HepG2 (cell line): Measurements from ENCODE around the gene ZNF618. TPM values are rescaled to one million over a fixed set of nuclear protein-coding genes. Genes with fewer than 3 reads are reported as not detected.

Experiments
- ATAC-seq: fragments of 200-7000 bp; cut with Tn5 transposase; 3 replicates; pipeline ENCODE4 v1.9.1; 2020; ENCODE audit warnings: mild to moderate bottlenecking, moderate library complexity
- BruUV-seq: library from RNA; stranded (reverse); fragments of 400-500 nt; replicated peaks from 2 replicates; lab custom pipeline; 2021; lab: Mats Ljungman, UMichigan
- CTCF ChIA-PET: fragments of 300-600 bp; formaldehyde crosslinking; extraction: SDS; loops from one replicate; lab custom pipeline; 2021; ENCODE audit warnings: low total read pairs, inconsistent platforms, low intra/inter-chr PET ratio; lab: Yijun Ruan, JAX
- POLR2A ChIA-PET: fragments of 350-600 bp; sonication (Branson Sonifier 250); formaldehyde crosslinking; loops from one replicate; lab custom pipeline; 2020; ENCODE audit warnings: antibody characterized with exemption, inconsistent platforms; lab: Yijun Ruan, JAX
- DNase-seq: peaks from one replicate; pipeline ENCODE4 v3.0.0-alpha.2; 2015; ENCODE audit warnings: low spot score
- FAIRE-seq: peaks from 3 replicates; lab custom pipeline; 2011; peaks lifted over from hg19 to GRCh38; lab: Jason Lieb, UNC
- H2AFZ ChIP-seq: one replicate; pipeline ENCODE4 v1.6.1; 2011; ENCODE audit warnings: low read length, inconsistent platforms
- H3K27ac ChIP-seq: fragments of 300-600 bp; 3 replicates; pipeline ENCODE4 v1.8.0; 2011; ENCODE audit warnings: mixed run types, mild to moderate bottlenecking, mixed read lengths, low read length, inconsistent platforms; ENCODE audit not compliant: insufficient read depth; ENCODE audit errors: extremely low read length
- H3K27me3 ChIP-seq, 2 experiments: fragments of 200-600 bp in 1 of 2; 2 replicates in 1 of 2; 3 replicates in 1 of 2; pipeline versions ENCODE4 v1.6.0 to v1.8.0; 2011; ENCODE audit warnings: low read length in 2 of 2, mild to moderate bottlenecking in 2 of 2, moderate library complexity in 2 of 2, inconsistent platforms in 1 of 2; ENCODE audit not compliant: insufficient read depth in 2 of 2, control insufficient read depth in 1 of 2
- H3K36me3 ChIP-seq, 2 experiments: fragments of 200-600 bp in 1 of 2; replicated peaks in 1 of 2; 2 replicates in 1 of 2; 3 replicates in 1 of 2; pipeline versions ENCODE4 v1.5.1 to v1.8.0; 2011; ENCODE audit warnings: low read length in 2 of 2, inconsistent platforms in 1 of 2; ENCODE audit not compliant: insufficient read depth in 2 of 2, control insufficient read depth in 1 of 2
- H3K4me1 ChIP-seq: 2 replicates; pipeline ENCODE4 v1.5.1; 2012; ENCODE audit warnings: low read length, inconsistent platforms; ENCODE audit not compliant: insufficient read depth
- H3K4me2 ChIP-seq: 2 replicates; pipeline ENCODE4 v1.6.0; 2011; ENCODE audit warnings: low read depth, low read length, inconsistent platforms
- H3K4me3 ChIP-seq, 3 experiments: fragments of 200-600 bp in 1 of 3; sonication (generic), shearing (Covaris generic) in 1 of 3; replicated peaks in 1 of 3; 2 replicates each; pipeline ENCODE4 v1.5.1; 2011 to 2016; ENCODE audit warnings: low read length in 3 of 3, inconsistent platforms in 2 of 3, low read depth in 2 of 3, mild to moderate bottlenecking in 2 of 3, control low read depth in 1 of 3, mixed read lengths in 1 of 3; ENCODE audit not compliant: insufficient read depth in 1 of 3
- H3K79me2 ChIP-seq: one replicate; pipeline ENCODE4 v1.6.1; 2011; ENCODE audit warnings: low read length, inconsistent platforms; ENCODE audit not compliant: insufficient read depth
- H3K9ac ChIP-seq: 2 replicates; pipeline ENCODE4 v1.6.0; 2011; ENCODE audit warnings: mild to moderate bottlenecking, low read depth, low read length, inconsistent platforms; ENCODE audit not compliant: insufficient read depth
- H3K9me3 ChIP-seq: 2 replicates; pipeline ENCODE4 v1.5.1; 2012; ENCODE audit warnings: mild to moderate bottlenecking, low read length
- H4K20me1 ChIP-seq: 2 replicates; pipeline ENCODE4 v1.6.0; 2011; ENCODE audit warnings: inconsistent platforms, mild to moderate bottlenecking, low read length, moderate library complexity; ENCODE audit not compliant: insufficient read depth
- CREB1 ChIP-seq, 2 experiments: fragments of 450-650 bp in 1 of 2; IDR thresholded peaks; 2 replicates each; pipeline ENCODE4 v1.6.1; 2016 to 2017; ENCODE audit warnings: control low read depth in 1 of 2, mild to moderate bottlenecking in 1 of 2, missing compliant biosample characterization in 1 of 2, missing genetic modification characterization in 1 of 2
- FOXP1 ChIP-seq, 2 experiments: fragments of 450-650 bp in 1 of 2; IDR thresholded peaks; 2 replicates each; pipeline ENCODE4 v1.6.1; 2017 to 2018; ENCODE audit warnings: antibody characterized with exemption in 1 of 2
- HCFC1 ChIP-seq: fragments of 150-350 bp; IDR thresholded peaks from 2 replicates; pipeline ENCODE4 v1.6.1; 2014; ENCODE audit warnings: low read depth, low read length
- HNRNPH1 ChIP-seq: fragments of 200-400 bp; formaldehyde crosslinking; optimal IDR thresholded peaks from 2 replicates; pipeline ENCODE3; 2017; ENCODE audit warnings: mild to moderate bottlenecking, low read depth, low read length
- MLLT10 ChIP-seq: sonication (generic); formaldehyde crosslinking; IDR thresholded peaks from 2 replicates; pipeline ENCODE4 v1.4.0; 2020; ENCODE audit warnings: missing genetic modification reagents
- SIN3A ChIP-seq: IDR thresholded peaks from 2 replicates; pipeline ENCODE4 v1.6.1; 2011; ENCODE audit warnings: low read depth, mild to moderate bottlenecking, control low read depth, low read length, borderline replicate concordance
- SKI ChIP-seq: fragments of 450-650 bp; IDR thresholded peaks from one replicate; pipeline ENCODE4 v1.6.1; 2018; ENCODE audit warnings: mild to moderate bottlenecking; ENCODE audit not compliant: partially characterized antibody
- ZBTB21 ChIP-seq: sonication (generic); formaldehyde crosslinking; IDR thresholded peaks from 2 replicates; pipeline ENCODE4 v1.4.0; 2020; ENCODE audit warnings: missing genetic modification reagents
- ZBTB38 ChIP-seq: sonication (generic); formaldehyde crosslinking; IDR thresholded peaks from 2 replicates; pipeline ENCODE4 v1.5.1; 2020; ENCODE audit warnings: mild to moderate bottlenecking, missing genetic modification reagents
- ZNF263 ChIP-seq: sonication (generic); formaldehyde crosslinking; IDR thresholded peaks from 2 replicates; pipeline ENCODE4 v1.4.0; 2020; ENCODE audit warnings: missing genetic modification reagents
- ZNF383 ChIP-seq: sonication (generic); formaldehyde crosslinking; IDR thresholded peaks from 2 replicates; pipeline ENCODE4 v1.4.0; 2020; ENCODE audit warnings: missing genetic modification reagents, mild to moderate bottlenecking, borderline replicate concordance
- ZNF550 ChIP-seq: sonication (generic); formaldehyde crosslinking; IDR thresholded peaks from 2 replicates; pipeline ENCODE4 v1.4.0; 2020; ENCODE audit warnings: mild to moderate bottlenecking, missing genetic modification reagents, borderline replicate concordance
- in situ Hi-C: cut with HindIII; loops from 2 replicates; pipeline ENCODE4 v1.10.0; 2017; ENCODE audit warnings: low pct_unique_long_range_greater_than_20kb; ENCODE audit not compliant: extremely low pct_ligation_motif_present
- intact Hi-C: fragments of 100-400 bp; cut with micrococcal nuclease; formaldehyde crosslinking; loops from one replicate; pipeline ENCODE4 v1.10.0; 2022; ENCODE audit not compliant: unreplicated experiment
- polyA plus RNA-seq, 8 experiments: library from polyadenylated mRNA; depleted of rRNA in 3 of 8; stranded (reverse) in 7 of 8; unstranded in 1 of 8; fragments of >200 nt; fragmentation: Illumina TruSeq in 4 of 8; extraction: Trizol in 4 of 8; gene quantifications; 2 replicates each; pipeline versions ENCODE4 v1.2.1 to v1.2.3, GENCODE V29; 2011 to 2016; ENCODE audit warnings: low read depth in 4 of 8, missing spikeins in 1 of 8, mixed read lengths in 1 of 8; ENCODE audit not compliant: insufficient read depth in 1 of 8
- total RNA-seq, 5 experiments: library from RNA; depleted of rRNA; stranded (reverse); fragments of >200 nt; fragmentation: Illumina TruSeq; extraction: Trizol; gene quantifications; 2 replicates each; pipeline ENCODE4 v1.2.3, GENCODE V29; 2016; ENCODE audit warnings: low read depth in 1 of 5
- TF ChIP-seq, protein P1 (sequence below): sonication (generic); formaldehyde crosslinking; IDR thresholded peaks from 2 replicates; pipeline ENCODE4 v1.4.0; 2020; ENCODE audit warnings: mild to moderate bottlenecking, missing genetic modification reagents, borderline replicate concordance
- TF ChIP-seq, protein P2 (sequence below): IDR thresholded peaks from 2 replicates; pipeline ENCODE4 v1.6.1; 2012; ENCODE audit warnings: inconsistent platforms
- TF ChIP-seq, protein P3 (sequence below): sonication (generic); formaldehyde crosslinking; IDR thresholded peaks from 2 replicates; pipeline ENCODE4 v1.8.1; 2023; ENCODE audit warnings: missing genetic modification reagents, mild to moderate bottlenecking, borderline replicate concordance
- TF ChIP-seq, protein P4 (sequence below): sonication (generic); formaldehyde crosslinking; IDR thresholded peaks from 2 replicates; pipeline ENCODE4 v1.8.0; 2022; ENCODE audit warnings: missing genetic modification reagents, mild to moderate bottlenecking, borderline replicate concordance
- TF ChIP-seq, protein P5 (sequence below): sonication (generic); formaldehyde crosslinking; IDR thresholded peaks from 2 replicates; pipeline ENCODE4 v1.8.1; 2023; ENCODE audit warnings: missing genetic modification reagents, inconsistent platforms, borderline replicate concordance
- TF ChIP-seq, protein P6 (sequence below): sonication (generic); formaldehyde crosslinking; IDR thresholded peaks from 2 replicates; pipeline ENCODE4 v1.4.0; 2020; ENCODE audit warnings: mild to moderate bottlenecking, missing genetic modification reagents

ZNF618 gene
- total and polyA plus RNA-seq, 2 of the 13 experiments (the other 11 are each of a cell fraction or from before 2014, with no cell fraction given), result 0.07 TPM

DNA sequence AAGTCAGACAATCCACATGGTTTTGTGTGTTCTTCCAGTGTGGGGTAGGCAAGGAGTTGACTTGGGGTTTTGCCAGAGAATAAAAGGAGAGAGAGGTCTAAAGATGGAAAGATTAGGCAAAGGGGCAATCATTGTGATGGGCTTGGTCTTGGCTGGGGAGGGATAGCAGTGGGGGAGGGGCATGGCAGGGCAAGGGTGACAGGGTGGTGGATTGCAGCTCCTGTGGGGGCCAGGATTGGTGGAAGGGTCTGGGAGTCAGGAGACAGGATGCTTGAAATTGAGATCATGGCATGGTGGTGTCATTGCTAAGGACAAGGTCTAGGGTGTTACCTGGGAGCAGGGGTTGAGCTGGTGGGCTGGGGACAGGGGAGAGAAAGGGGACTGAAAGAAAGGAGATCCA, 57.6 kb downstream of the ZNF618 start:
- ChIA-PET CTCF (no interaction called here), POLR2A (no interaction called here)
- no peaks in the 10 kb centered on the region for H3K4me1 ChIP-seq
- TF ChIP-seq HCFC1 (no peak), MLLT10 (CRISPR knock-in tag) (no peak), FOXP1 (IDR thresholded peaks at IDR 0.05) (no peak), FOXP1 (CRISPR knock-in tag; IDR thresholded peaks at IDR 0.05) (no peak), ZNF383 (no peak), ZNF263 (CRISPR knock-in tag) (no peak), HNRNPH1 (no peak), SKI (no peak), CREB1 (IDR thresholded peaks at IDR 0.05) (no peak), CREB1 (CRISPR knock-in tag; IDR thresholded peaks at IDR 0.05) (no peak), ZBTB38 (CRISPR knock-in tag) (no peak), ZNF550 (no peak), SIN3A (no peak), ZBTB21 (CRISPR knock-in tag) (no peak)
- TF ChIP-seq, protein P1, sequence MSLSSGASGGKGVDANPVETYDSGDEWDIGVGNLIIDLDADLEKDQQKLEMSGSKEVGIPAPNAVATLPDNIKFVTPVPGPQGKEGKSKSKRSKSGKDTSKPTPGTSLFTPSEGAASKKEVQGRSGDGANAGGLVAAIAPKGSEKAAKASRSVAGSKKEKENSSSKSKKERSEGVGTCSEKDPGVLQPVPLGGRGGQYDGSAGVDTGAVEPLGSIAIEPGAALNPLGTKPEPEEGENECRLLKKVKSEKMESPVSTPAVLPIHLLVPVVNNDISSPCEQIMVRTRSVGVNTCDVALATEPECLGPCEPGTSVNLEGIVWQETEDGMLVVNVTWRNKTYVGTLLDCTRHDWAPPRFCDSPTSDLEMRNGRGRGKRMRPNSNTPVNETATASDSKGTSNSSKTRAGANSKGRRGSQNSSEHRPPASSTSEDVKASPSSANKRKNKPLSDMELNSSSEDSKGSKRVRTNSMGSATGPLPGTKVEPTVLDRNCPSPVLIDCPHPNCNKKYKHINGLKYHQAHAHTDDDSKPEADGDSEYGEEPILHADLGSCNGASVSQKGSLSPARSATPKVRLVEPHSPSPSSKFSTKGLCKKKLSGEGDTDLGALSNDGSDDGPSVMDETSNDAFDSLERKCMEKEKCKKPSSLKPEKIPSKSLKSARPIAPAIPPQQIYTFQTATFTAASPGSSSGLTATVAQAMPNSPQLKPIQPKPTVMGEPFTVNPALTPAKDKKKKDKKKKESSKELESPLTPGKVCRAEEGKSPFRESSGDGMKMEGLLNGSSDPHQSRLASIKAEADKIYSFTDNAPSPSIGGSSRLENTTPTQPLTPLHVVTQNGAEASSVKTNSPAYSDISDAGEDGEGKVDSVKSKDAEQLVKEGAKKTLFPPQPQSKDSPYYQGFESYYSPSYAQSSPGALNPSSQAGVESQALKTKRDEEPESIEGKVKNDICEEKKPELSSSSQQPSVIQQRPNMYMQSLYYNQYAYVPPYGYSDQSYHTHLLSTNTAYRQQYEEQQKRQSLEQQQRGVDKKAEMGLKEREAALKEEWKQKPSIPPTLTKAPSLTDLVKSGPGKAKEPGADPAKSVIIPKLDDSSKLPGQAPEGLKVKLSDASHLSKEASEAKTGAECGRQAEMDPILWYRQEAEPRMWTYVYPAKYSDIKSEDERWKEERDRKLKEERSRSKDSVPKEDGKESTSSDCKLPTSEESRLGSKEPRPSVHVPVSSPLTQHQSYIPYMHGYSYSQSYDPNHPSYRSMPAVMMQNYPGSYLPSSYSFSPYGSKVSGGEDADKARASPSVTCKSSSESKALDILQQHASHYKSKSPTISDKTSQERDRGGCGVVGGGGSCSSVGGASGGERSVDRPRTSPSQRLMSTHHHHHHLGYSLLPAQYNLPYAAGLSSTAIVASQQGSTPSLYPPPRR (CRISPR knock-in tag), result no peak
- TF ChIP-seq, protein P2, sequence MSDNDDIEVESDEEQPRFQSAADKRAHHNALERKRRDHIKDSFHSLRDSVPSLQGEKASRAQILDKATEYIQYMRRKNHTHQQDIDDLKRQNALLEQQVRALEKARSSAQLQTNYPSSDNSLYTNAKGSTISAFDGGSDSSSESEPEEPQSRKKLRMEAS, result no peak
- TF ChIP-seq, protein P3, sequence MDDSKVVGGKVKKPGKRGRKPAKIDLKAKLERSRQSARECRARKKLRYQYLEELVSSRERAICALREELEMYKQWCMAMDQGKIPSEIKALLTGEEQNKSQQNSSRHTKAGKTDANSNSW, result no peak
- TF ChIP-seq, protein P4, sequence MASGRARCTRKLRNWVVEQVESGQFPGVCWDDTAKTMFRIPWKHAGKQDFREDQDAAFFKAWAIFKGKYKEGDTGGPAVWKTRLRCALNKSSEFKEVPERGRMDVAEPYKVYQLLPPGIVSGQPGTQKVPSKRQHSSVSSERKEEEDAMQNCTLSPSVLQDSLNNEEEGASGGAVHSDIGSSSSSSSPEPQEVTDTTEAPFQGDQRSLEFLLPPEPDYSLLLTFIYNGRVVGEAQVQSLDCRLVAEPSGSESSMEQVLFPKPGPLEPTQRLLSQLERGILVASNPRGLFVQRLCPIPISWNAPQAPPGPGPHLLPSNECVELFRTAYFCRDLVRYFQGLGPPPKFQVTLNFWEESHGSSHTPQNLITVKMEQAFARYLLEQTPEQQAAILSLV (CRISPR knock-in tag), result no peak
- TF ChIP-seq, protein P5, sequence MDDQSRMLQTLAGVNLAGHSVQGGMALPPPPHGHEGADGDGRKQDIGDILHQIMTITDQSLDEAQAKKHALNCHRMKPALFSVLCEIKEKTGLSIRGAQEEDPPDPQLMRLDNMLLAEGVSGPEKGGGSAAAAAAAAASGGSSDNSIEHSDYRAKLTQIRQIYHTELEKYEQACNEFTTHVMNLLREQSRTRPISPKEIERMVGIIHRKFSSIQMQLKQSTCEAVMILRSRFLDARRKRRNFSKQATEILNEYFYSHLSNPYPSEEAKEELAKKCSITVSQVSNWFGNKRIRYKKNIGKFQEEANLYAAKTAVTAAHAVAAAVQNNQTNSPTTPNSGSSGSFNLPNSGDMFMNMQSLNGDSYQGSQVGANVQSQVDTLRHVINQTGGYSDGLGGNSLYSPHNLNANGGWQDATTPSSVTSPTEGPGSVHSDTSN, result no peak
- TF ChIP-seq, protein P6, sequence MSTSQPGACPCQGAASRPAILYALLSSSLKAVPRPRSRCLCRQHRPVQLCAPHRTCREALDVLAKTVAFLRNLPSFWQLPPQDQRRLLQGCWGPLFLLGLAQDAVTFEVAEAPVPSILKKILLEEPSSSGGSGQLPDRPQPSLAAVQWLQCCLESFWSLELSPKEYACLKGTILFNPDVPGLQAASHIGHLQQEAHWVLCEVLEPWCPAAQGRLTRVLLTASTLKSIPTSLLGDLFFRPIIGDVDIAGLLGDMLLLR (CRISPR knock-in tag), result no peak

More for the DNA sequence above, 57.6 kb downstream of the ZNF618 start:
- Histone ChIP-seq H4K20me1 (no peaks in the 10 kb centered on the region), H3K9me3 (no peaks in the 10 kb centered on the region), H3K36me3 (no peaks in the 10 kb centered on the region), H3K4me2 (no peak overlapping the region), H3K79me2 (no peaks in the 10 kb centered on the region), H3K27ac (no peak overlapping the region), H2AFZ (no peak overlapping the region), H3K27me3 (peaks cover 2 to 9% of the 10 kb centered on the region in 2 experiments; a peak in 3 of 5 replicates), H3K9ac (no peak overlapping the region), H3K4me3 (no peak overlapping the region)
- ATAC-seq, result no peak
- in situ Hi-C loops, result no loop called here
- FAIRE-seq, result no peak
- DNase-seq, result no peak
- no TSS peak for BruUV-seq
- intact Hi-C loops, result no loop called here
